Activated CD8-positive, alpha-beta memory T cell treated with anti-CD3 and anti-CD28 coated beads for 24 hours (primary cell): ENCODE results near the gene AMMECR1L.
"Not testable (repeated sequence)": the region's sequence is repeated elsewhere in the genome, so short reads cannot be mapped to it uniquely, and the experiment has no call there.

Experiments used
- DNase-seq: peaks from one replicate; pipeline ENCODE4 v3.0.0-alpha.2; 2020

The AMMECR1L gene

GRCh38 chr2:127829845-127830246, 55.9 kb downstream of the AMMECR1L start:
- peak; percentile 70 for DNase-seq

- not testable (repeated sequence) for DNase-seq
Measured at GRCh38 chr2:127826708-127827107, 59.0 kb downstream of the AMMECR1L start.

DNA sequence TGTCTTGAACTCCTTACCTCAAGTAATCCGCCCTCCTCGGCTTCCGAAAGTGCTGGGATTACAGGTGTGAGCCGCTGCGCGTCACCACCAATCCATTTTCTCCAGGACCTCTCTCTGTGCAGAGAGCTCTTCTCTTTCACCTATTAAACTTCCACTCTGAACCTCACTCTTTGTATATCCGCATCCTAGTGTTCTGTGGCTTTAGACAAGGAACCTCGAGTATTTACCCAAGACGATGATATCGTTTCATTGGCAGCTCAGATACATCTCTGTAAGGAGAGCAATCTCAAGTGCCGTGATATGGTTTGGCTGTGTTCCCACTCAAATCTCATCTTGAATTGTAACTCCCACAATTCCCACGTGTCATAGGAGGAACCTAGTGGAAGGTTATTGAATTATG, 59.7 kb downstream of the AMMECR1L start:
- DNase-seq: no peak

DNA sequence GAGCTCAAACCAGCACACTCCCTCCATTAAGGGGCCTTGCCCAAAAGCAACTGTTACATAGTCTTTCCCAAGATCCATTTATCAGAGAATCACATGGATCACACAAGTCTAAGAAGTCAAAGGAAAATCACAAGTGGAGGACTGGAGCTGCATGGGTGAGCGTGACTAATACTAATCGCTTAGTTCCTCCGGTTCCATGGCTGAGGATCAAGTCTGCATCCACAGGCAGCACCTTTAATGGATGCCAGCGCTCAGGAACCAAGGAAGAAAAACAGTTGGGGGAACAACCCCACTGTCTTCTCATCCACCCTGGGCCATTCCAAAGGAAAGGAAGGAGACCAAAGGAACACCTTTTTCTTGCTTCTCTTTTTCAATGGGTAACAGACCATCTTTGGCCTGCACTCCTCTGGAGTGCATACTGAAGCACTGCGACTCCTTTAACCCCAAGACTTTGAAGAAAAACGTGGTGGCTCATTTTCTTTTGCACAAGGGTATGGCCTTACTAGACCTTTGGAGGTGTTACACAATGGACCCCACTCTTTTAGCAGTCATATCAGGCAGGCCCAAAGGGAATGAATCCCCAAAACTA, 65.6 kb downstream of the AMMECR1L start:
- no peak for DNase-seq

GRCh38 chr2:127818794-127819425, 66.8 kb downstream of the AMMECR1L start:
- no peak for DNase-seq

GRCh38 chr2:127818241-127818640, 67.5 kb downstream of the AMMECR1L start:
- no peak for DNase-seq

DNA sequence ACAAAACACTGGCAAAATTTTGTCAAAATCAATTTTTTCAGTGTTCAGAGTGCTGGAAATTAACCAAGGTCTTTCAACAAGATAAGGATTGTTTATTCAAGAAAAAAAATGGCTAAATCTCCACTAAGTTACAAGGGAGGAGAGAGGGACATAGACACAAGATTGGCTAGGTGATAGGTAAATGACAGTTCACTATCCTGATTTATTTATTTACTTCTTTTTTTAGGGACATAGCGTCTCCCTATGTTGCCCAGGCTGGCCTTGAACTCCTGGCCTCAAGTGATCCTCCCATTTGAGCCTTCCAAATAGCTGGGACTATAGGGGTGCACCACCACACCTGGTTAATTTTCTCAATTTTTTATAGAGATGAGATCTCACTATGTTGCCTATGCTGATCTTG, 71.1 kb downstream of the AMMECR1L start:
- DNase-seq: no peak

GRCh38 chr2:127812441-127812840, 73.3 kb downstream of the AMMECR1L start:
- DNase-seq: not testable (repeated sequence)
